ENCODE measurements around the gene DCAF8L1. TPM values are rescaled to one million over a fixed set of nuclear protein-coding genes. Genes with fewer than 3 reads are reported as not detected.

Gene DCAF8L1
- total and polyA plus RNA-seq, 12 donors, result not detected

GRCh38 chrX:27953171-27953570 is 28.1 kb downstream of the DCAF8L1 start:
- WGBS, 4 donors, result 30 to 43% (median 41%) methylated on average over 1 of the region's 1 CpG
- TF ChIP-seq CTCF (IDR thresholded peaks at IDR 0.05) (no peak), POLR2A (IDR thresholded peaks at IDR 0.05) (no peak)

GRCh38 chrX:27933361-27933760 is 47.9 kb downstream of the DCAF8L1 start:
- intact Hi-C loops (cut with DNase I), result no loop called here
- WGBS, 4 donors, result 53 to 63% (median 58%) methylated on average over 4 of the region's 4 CpGs
- Histone ChIP-seq H3K4me1 (replicated peaks in 1 of 2) (no peaks in the 10 kb centered on the region), H3K4me3 (no peak overlapping the region), H3K9me3 (replicated peaks in 1 of 3) (no peaks in the 10 kb centered on the region), H3K27me3 (no peaks in the 10 kb centered on the region), H3K27ac (no peak overlapping the region), H3K36me3 (replicated peaks in 1 of 2) (no peaks in the 10 kb centered on the region)
- DNase-seq, result no peak
- no peak for TF ChIP-seq CTCF (IDR thresholded peaks at IDR 0.05)
- TF ChIP-seq POLR2A (IDR thresholded peaks at IDR 0.05), result no peak

More at GRCh38 chrX:27953171-27953570, 28.1 kb downstream of the DCAF8L1 start:
- no peaks in the 10 kb centered on the region for H3K36me3 ChIP-seq (replicated peaks in 1 of 2)
- intact Hi-C loops (cut with DNase I), result no loop called here
- H3K4me3 ChIP-seq, result no peak overlapping the region
- H3K27ac ChIP-seq, result no peak overlapping the region
- no peaks in the 10 kb centered on the region for H3K27me3 ChIP-seq
- DNase-seq, result no peak
- no peaks in the 10 kb centered on the region for H3K4me1 ChIP-seq (replicated peaks in 1 of 2)
- H3K9me3 ChIP-seq (replicated peaks in 1 of 3), result no peaks in the 10 kb centered on the region

Other genes with a start within 250 kb of the DCAF8L1 start
- gene MAGEB10, start 173.5 kb downstream of the DCAF8L1 start, total RNA-seq, result not detected
- gene MAGEB10, start 173.5 kb downstream of the DCAF8L1 start, polyA plus RNA-seq, result not detected